Heart left ventricle (tissue), 16 donors: Measurements from ENCODE around the gene RNF32. TPM values are rescaled to one million over a fixed set of nuclear protein-coding genes. Genes with fewer than 3 reads are reported as not detected.

Experiments used
- ATAC-seq, 4 donors: fragments of 200-7000 bp; cut with Tn5 transposase; one replicate each; pipeline ENCODE4 v1.9.1; 2020 to 2022; ENCODE audit warnings: moderate library complexity in 4 of 4, mild to moderate bottlenecking in 3 of 4, moderate number of reproducible peaks in 1 of 4
- DNase-seq, 5 donors: peaks; one replicate each; pipeline ENCODE4 v3.0.0-alpha.2; 2020
- H3K27ac ChIP-seq, 12 donors: fragments of 200-600 bp; sonication (generic) in 4 of 12; one replicate each; pipeline versions ENCODE4 v1.5.0 to v1.8.0; 2016 to 2022; ENCODE audit warnings: mild to moderate bottlenecking in 2 of 12
- H3K27me3 ChIP-seq, 9 donors: fragments of 200-600 bp; sonication (generic) in 2 of 9; one replicate each; pipeline versions ENCODE4 v1.5.1 to v1.8.0; 2016 to 2022; ENCODE audit warnings: mild to moderate bottlenecking in 3 of 9
- H3K36me3 ChIP-seq, 9 donors: fragments of 200-600 bp; sonication (generic) in 2 of 9; one replicate each; pipeline versions ENCODE4 v1.5.0 to v1.8.0; 2018 to 2022; ENCODE audit warnings: mild to moderate bottlenecking in 2 of 9
- H3K4me1 ChIP-seq, 12 donors: fragments of 200-600 bp; sonication (generic) in 4 of 12; one replicate each; pipeline versions ENCODE4 v1.5.0 to v1.8.0; 2016 to 2022; ENCODE audit warnings: mild to moderate bottlenecking in 3 of 12
- H3K4me3 ChIP-seq, 12 donors: fragments of 200-600 bp; sonication (generic) in 4 of 12; one replicate each; pipeline versions ENCODE4 v1.5.0 to v1.8.0; 2017 to 2022; ENCODE audit warnings: mild to moderate bottlenecking in 9 of 12, moderate library complexity in 4 of 12
- H3K9me3 ChIP-seq, 12 donors: fragments of 200-600 bp; sonication (generic) in 4 of 12; one replicate each; pipeline versions ENCODE4 v1.5.0 to v1.8.0; 2016 to 2022; ENCODE audit warnings: mild to moderate bottlenecking in 1 of 12
- POLR2A ChIP-seq, 2 donors: fragments of 450-650 bp; IDR thresholded peaks; one replicate each; pipeline ENCODE4 v1.6.1; 2017; ENCODE audit warnings: antibody characterized with exemption in 2 of 2, mild to moderate bottlenecking in 2 of 2, moderate library complexity in 2 of 2
- WGBS, 4 donors: extraction: QIAGEN DNeasy Blood & Tissue Kit in 2 of 4; methylation state at CpG; one replicate each; pipeline versions ENCODE4 v1.1.5 to v1.1.7; 2013 to 2018; 5-methylcytosine and 5-hydroxymethylcytosine counted together
- intact Hi-C, 10 donors: fragments of 100-400 bp; cut with DNase I; formaldehyde crosslinking; loops; one replicate each; pipeline versions ENCODE4 v1.11.1 to v1.14.2; 2022
- polyA plus RNA-seq, 2 donors: library from polyadenylated mRNA; stranded (reverse); fragments of 200-250 nt; gene quantifications; one replicate each; pipeline ENCODE4 v1.2.3, GENCODE V29; 2013
- total RNA-seq, 9 donors: library from RNA; depleted of rRNA in 2 of 9; stranded (reverse); fragments of >200 nt in 2 of 9; fragmentation: NEBNext Ultra II Directional in 3 of 9; extraction: Animal tissue kit (Norgen Biotek cat#: 25700) in 3 of 9; gene quantifications; one replicate each; pipeline versions ENCODE4 v1.1.0 to v1.2.4, GENCODE V29; 2016 to 2023
- TF ChIP-seq, protein P1 (sequence below), 12 donors: fragments of 200-600 bp; sonication (generic) in 4 of 12; IDR thresholded peaks; one replicate each; pipeline versions ENCODE4 v1.5.0 to v1.8.0; 2018 to 2022; ENCODE audit warnings: antibody characterized with exemption in 12 of 12, mild to moderate bottlenecking in 5 of 12
- donor health status: ischemic (EF 13 %, LVEDD 7.1; RV severe dilation, severe dysfunction).
- donor health status: healthy with polysubstance abuse.
- donor health status: DM: no; HTN: yes; CAD: no.
- donor health status: DM: no; HTN: no; CAD: no.
- donor health status: ischemic (EF 25% LVEDD 6.9; RV normal size, moderate dysfunction).
- donor health status: ischemic (EF 25% LVEDD 5.7; RV mildly dilated, moderate dysfunction).
- donor health status: healthy.
- donor health status: DM: yes; HTN: yes; CAD: no.
- donor health status: ischemic (EF 35%, LVEDD 5.7; RV mildly dilated, moderate dysfunction).
- donor health status: nonischemic (EF 11% LVEDD 7.7; RV severe dilation, severe dysfunction).
- donor health status: DM: yes; HTN: yes; CAD: no.
- donor health status: PGD.
- donor health status: ischemic (EF 29% LVEDD 5.4; RV normal size, mild dysfunction).
- donor health status: nonischemic (EF 23%, LVEDD 6.1; RV moderate dilation, normal function).

The RNF32 gene
- total and polyA plus RNA-seq, 11 donors, result 0.19 to 0.75 (median 0.33) TPM; not detected in 4

DNA sequence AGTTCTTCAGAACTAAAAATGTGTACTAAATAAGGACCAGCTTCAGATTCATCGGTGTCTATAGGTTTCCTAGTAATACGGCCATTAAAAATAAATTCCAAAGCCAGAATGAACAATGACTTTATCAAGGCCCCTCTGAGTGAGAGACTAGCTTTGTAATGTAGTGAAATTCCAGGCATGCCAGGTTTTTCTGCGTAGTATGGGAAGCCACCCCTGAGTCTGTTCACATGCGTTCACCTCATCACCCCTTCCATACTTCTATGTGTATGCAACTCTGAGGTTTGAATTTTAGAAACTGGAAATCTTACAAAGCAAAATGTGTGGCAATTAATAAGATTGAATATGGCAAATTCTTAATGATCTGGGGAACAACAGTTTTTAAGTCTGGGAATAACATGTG, 24.5 kb downstream of the RNF32 start:
- H3K27ac ChIP-seq, result no peak overlapping the region
- H3K27me3 ChIP-seq, result no peaks in the 10 kb centered on the region
- peaks cover 0 to 12% (median 0%) of the 10 kb centered on the region in 9 donors for H3K36me3 ChIP-seq
- intact Hi-C loops, result loop anchor here in 1 of 10 donors (10.0 kb wide), 1 partner anchor 200 kb away; no protein-coding TSS in a partner anchor
- DNase-seq (no peak), ATAC-seq (no peak)
- H3K4me1 ChIP-seq, result no peaks in the 10 kb centered on the region
- no peak for TF ChIP-seq POLR2A (IDR thresholded peaks at IDR 0.05)
- TF ChIP-seq, protein P1, sequence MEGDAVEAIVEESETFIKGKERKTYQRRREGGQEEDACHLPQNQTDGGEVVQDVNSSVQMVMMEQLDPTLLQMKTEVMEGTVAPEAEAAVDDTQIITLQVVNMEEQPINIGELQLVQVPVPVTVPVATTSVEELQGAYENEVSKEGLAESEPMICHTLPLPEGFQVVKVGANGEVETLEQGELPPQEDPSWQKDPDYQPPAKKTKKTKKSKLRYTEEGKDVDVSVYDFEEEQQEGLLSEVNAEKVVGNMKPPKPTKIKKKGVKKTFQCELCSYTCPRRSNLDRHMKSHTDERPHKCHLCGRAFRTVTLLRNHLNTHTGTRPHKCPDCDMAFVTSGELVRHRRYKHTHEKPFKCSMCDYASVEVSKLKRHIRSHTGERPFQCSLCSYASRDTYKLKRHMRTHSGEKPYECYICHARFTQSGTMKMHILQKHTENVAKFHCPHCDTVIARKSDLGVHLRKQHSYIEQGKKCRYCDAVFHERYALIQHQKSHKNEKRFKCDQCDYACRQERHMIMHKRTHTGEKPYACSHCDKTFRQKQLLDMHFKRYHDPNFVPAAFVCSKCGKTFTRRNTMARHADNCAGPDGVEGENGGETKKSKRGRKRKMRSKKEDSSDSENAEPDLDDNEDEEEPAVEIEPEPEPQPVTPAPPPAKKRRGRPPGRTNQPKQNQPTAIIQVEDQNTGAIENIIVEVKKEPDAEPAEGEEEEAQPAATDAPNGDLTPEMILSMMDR (IDR thresholded peaks at IDR 0.05), result no peak
- WGBS, 4 donors, result 74 to 83% (median 79%) methylated on average over 4 of the region's 4 CpGs
- H3K9me3 ChIP-seq, result no peaks in the 10 kb centered on the region
- H3K4me3 ChIP-seq, result no peak overlapping the region

DNA sequence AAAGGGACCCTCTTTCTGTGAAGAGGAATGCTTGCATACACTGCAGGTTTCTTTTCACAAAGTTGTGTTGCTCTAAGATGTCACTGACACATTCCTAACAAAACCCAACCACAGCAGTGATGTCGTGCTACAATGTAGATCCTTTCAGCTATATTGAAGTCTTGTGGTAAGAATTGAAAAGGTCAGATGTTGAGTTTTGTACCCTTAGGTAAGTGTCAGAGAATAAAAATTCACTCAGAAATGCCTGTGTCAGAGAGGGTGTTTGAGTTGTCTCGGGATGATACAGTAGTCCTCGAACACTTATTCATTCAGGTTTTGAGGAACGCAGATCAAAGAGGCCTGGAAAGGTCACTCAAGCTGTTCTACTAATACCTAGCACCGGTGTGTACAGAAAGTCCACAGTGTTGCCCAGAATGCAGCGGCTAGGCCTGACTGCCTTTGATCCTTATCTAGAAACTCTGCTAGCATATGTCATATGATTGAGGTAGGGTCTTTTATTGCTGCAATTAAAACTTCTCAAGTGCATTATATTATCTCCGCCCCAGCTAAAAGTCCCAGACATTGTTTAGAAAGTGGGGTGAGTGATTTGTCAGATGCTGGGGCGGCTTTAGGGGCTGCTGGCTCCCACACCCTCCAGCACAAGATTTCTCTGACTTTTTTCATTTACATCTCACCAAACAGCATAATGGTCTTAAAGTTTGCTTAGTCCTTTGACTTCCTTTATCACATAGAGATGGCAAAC, 26.0 kb downstream of the RNF32 start:
- intact Hi-C loops, result loop anchor here in 1 of 10 donors (10.0 kb wide), 1 partner anchor 202 kb away; no protein-coding TSS in a partner anchor
- 68 to 82% (median 78%) methylated on average over 8 of the region's 8 CpGs for WGBS, 4 donors
- H3K4me1 ChIP-seq, result no peaks in the 10 kb centered on the region

DNA sequence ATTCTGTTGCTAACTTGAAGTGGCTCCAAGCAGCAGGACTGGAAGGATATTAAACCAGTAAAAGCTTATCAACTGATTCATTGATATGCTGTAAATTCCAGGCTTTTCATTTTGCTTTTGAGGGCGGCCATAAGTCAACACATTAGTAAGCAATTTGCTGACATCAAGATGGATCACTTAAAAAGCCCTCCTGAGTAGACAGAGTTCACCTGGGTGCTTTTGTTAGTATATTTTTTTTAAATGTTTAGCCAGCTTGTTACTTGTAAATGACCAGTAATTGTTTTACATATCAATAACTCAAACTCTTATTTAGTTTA, 26.5 kb downstream of the RNF32 start:
- Histone ChIP-seq H3K36me3 (peaks cover 0 to 21% (median 3%) of the 10 kb centered on the region in 9 donors), H3K4me1 (no peaks in the 10 kb centered on the region), H3K27ac (no peak overlapping the region), H3K4me3 (no peak overlapping the region), H3K27me3 (no peaks in the 10 kb centered on the region), H3K9me3 (no peaks in the 10 kb centered on the region)
- TF ChIP-seq, protein P1 (IDR thresholded peaks at IDR 0.05), result no peak
- TF ChIP-seq POLR2A (IDR thresholded peaks at IDR 0.05), result no peak
- DNase-seq, result no peak
- 86 to 94% (median 91%) methylated on average over 1 of the region's 1 CpG for WGBS, 4 donors
- ATAC-seq, result no peak
- intact Hi-C loops, result loop anchor here in 1 of 10 donors (10.0 kb wide), 1 partner anchor 202 kb away; no protein-coding TSS in a partner anchor

More for the DNA sequence above, 26.0 kb downstream of the RNF32 start:
- H3K27ac ChIP-seq, result no peak overlapping the region
- peaks cover 0 to 20% (median 0%) of the 10 kb centered on the region in 9 donors for H3K36me3 ChIP-seq
- no peaks in the 10 kb centered on the region for H3K27me3 ChIP-seq
- no peak for TF ChIP-seq POLR2A (IDR thresholded peaks at IDR 0.05)
- TF ChIP-seq, protein P1 (IDR thresholded peaks at IDR 0.05), result no peak
- DNase-seq (no peak), ATAC-seq (no peak)
- H3K9me3 ChIP-seq, result no peaks in the 10 kb centered on the region
- no peak overlapping the region for H3K4me3 ChIP-seq

DNA sequence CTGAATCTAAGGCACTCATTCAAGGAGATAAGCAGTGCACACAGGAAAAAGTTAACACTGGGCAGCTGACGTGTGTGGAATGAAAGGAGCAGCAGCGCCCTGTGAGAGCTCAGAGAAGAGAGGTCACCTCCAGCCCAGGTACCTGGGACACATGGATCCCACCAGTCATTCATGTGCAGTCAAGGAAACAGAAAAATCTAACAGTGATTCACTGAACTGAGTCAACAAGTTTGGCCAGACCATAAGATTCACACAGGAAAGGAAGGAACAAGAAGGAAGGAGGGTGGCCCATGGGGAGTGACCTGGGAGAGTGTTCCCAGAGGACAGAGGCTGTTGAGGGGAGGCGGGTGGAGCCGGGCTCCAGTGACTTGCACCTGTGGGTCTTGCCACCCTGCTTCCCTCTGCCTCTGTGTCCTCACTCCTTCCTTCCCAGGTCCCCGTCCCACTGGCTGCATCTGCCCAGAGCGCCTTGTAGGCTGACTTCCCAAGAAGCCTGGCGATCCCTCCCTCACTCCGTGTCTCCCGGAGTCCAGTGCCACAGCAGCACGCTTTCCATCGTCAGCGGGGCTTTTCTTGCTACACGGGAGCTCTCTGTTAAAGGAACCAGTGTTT, 27.7 kb downstream of the RNF32 start:
- WGBS, 4 donors, result 93 to 97% (median 95%) methylated on average over 13 of the region's 13 CpGs
- no peak overlapping the region for H3K27ac ChIP-seq
- peaks cover 0 to 32% (median 10%) of the 10 kb centered on the region in 9 donors for H3K36me3 ChIP-seq
- ATAC-seq, result no peak
- no peaks in the 10 kb centered on the region for H3K4me1 ChIP-seq
- intact Hi-C loops, result loop anchor here in 1 of 10 donors (10.0 kb wide), 1 partner anchor 203 kb away; no protein-coding TSS in a partner anchor
- H3K4me3 ChIP-seq, result no peak overlapping the region
- no peaks in the 10 kb centered on the region for H3K27me3 ChIP-seq
- TF ChIP-seq POLR2A (IDR thresholded peaks at IDR 0.05), result no peak
- TF ChIP-seq, protein P1 (IDR thresholded peaks at IDR 0.05), result no peak
- DNase-seq, result no peak
- no peaks in the 10 kb centered on the region for H3K9me3 ChIP-seq
